DOHH2 (cell line): ENCODE measurements around the gene CYP21A2.

Source experiments
- EZH2phosphoT487 ChIP-seq: fragments of 200-600 bp; sonication (generic); IDR thresholded peaks from 2 replicates; pipeline ENCODE4 v1.6.1; 2017; ENCODE audit warnings: borderline replicate concordance, mild to moderate bottlenecking, antibody characterized with exemption, low read length, moderate library complexity, mixed read lengths
- TF ChIP-seq, protein P1 (sequence below): fragments of 200-600 bp; sonication (generic); IDR thresholded peaks from one replicate; pipeline ENCODE4 v1.5.1; 2014; ENCODE audit warnings: antibody characterized with exemption, mild to moderate bottlenecking, low read depth, low read length; ENCODE audit not compliant: poor library complexity, severe bottlenecking

DNA sequence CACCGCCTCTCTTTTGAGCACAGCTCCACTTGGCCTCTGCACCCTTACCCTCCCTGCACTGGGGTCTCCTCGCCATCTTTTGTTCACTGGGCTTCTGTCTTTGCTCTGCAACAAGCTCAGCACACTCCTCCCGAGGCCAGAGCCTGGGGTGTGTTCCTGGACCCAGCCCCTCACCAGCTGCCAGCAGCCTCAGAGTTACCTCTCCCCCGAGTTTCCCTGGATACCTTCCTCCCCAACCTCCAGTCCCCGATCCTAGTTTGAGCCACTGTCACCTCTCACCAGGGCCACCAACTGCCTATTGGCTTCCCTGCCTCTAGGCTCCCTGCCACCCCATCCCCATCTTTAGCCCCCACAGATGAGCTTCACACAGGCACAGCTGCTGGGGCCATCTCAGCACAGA lies 12.3 kb downstream of the CYP21A2 start:
- TF ChIP-seq, protein P1, sequence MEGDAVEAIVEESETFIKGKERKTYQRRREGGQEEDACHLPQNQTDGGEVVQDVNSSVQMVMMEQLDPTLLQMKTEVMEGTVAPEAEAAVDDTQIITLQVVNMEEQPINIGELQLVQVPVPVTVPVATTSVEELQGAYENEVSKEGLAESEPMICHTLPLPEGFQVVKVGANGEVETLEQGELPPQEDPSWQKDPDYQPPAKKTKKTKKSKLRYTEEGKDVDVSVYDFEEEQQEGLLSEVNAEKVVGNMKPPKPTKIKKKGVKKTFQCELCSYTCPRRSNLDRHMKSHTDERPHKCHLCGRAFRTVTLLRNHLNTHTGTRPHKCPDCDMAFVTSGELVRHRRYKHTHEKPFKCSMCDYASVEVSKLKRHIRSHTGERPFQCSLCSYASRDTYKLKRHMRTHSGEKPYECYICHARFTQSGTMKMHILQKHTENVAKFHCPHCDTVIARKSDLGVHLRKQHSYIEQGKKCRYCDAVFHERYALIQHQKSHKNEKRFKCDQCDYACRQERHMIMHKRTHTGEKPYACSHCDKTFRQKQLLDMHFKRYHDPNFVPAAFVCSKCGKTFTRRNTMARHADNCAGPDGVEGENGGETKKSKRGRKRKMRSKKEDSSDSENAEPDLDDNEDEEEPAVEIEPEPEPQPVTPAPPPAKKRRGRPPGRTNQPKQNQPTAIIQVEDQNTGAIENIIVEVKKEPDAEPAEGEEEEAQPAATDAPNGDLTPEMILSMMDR: no peak
- no peak for TF ChIP-seq EZH2phosphoT487
